DOHH2 (cell line): ENCODE results near the gene COPA.

Experiments used
- H3F3A ChIP-seq: fragments of 200-600 bp; sonication (generic), shearing (Covaris generic); 2 replicates; pipeline ENCODE4 v1.6.0; 2016; ENCODE audit warnings: antibody characterized with exemption, mild to moderate bottlenecking; ENCODE audit not compliant: control insufficient read depth, insufficient read depth
- H3K27ac ChIP-seq: fragments of 200-600 bp; sonication (generic); 2 replicates; pipeline ENCODE4 v1.5.1; 2014; ENCODE audit warnings: low read depth, mild to moderate bottlenecking, low read length, moderate library complexity
- H3K27me3 ChIP-seq: fragments of 200-600 bp; sonication (generic); 2 replicates; pipeline ENCODE4 v1.6.1; 2014; ENCODE audit warnings: mild to moderate bottlenecking, low read length, mixed read lengths; ENCODE audit not compliant: control insufficient read depth
- H3K36me3 ChIP-seq: fragments of 200-600 bp; sonication (generic); 2 replicates; pipeline ENCODE4 v1.6.1; 2014; ENCODE audit warnings: mild to moderate bottlenecking, low read length, moderate library complexity, mixed read lengths; ENCODE audit not compliant: control insufficient read depth
- H3K4me1 ChIP-seq: fragments of 200-600 bp; sonication (generic); 2 replicates; pipeline ENCODE4 v1.6.1; 2014; ENCODE audit warnings: mild to moderate bottlenecking, low read length, mixed read lengths; ENCODE audit not compliant: control insufficient read depth
- H3K4me2 ChIP-seq: fragments of 200-600 bp; sonication (generic); 2 replicates; pipeline ENCODE4 v1.6.0; 2014; ENCODE audit warnings: mild to moderate bottlenecking, low read length, moderate library complexity
- H3K4me3 ChIP-seq: fragments of 200-600 bp; sonication (generic); 2 replicates; pipeline ENCODE4 v1.5.1; 2014; ENCODE audit warnings: mild to moderate bottlenecking, low read length, mixed read lengths
- H3K79me2 ChIP-seq: fragments of 200-600 bp; sonication (generic); 2 replicates; pipeline ENCODE4 v1.6.1; 2014; ENCODE audit warnings: mild to moderate bottlenecking, low read length, mixed read lengths; ENCODE audit not compliant: control insufficient read depth
- H3K9me2 ChIP-seq: fragments of 200-600 bp; sonication (generic); replicated peaks from 2 replicates; pipeline ENCODE4 v1.6.1; 2014; ENCODE audit warnings: mild to moderate bottlenecking, low read length, mixed read lengths; ENCODE audit not compliant: control insufficient read depth
- H3K9me3 ChIP-seq: fragments of 200-600 bp; sonication (generic); 2 replicates; pipeline ENCODE4 v1.6.1; 2014; ENCODE audit warnings: antibody characterized with exemption, low read length, mixed read lengths; ENCODE audit not compliant: control insufficient read depth, insufficient read depth
- H4K20me1 ChIP-seq: fragments of 200-600 bp; sonication (generic); 2 replicates; pipeline ENCODE4 v1.6.0; 2014; ENCODE audit warnings: low read depth, mild to moderate bottlenecking, antibody characterized with exemption, low read length, moderate library complexity; ENCODE audit not compliant: control insufficient read depth, insufficient read depth
- EZH2phosphoT487 ChIP-seq: fragments of 200-600 bp; sonication (generic); IDR thresholded peaks from 2 replicates; pipeline ENCODE4 v1.6.1; 2017; ENCODE audit warnings: borderline replicate concordance, mild to moderate bottlenecking, antibody characterized with exemption, low read length, moderate library complexity, mixed read lengths
- TF ChIP-seq, protein P1 (sequence below): fragments of 200-600 bp; sonication (generic); IDR thresholded peaks from one replicate; pipeline ENCODE4 v1.5.1; 2014; ENCODE audit warnings: antibody characterized with exemption, mild to moderate bottlenecking, low read depth, low read length; ENCODE audit not compliant: poor library complexity, severe bottlenecking

Gene COPA

DNA sequence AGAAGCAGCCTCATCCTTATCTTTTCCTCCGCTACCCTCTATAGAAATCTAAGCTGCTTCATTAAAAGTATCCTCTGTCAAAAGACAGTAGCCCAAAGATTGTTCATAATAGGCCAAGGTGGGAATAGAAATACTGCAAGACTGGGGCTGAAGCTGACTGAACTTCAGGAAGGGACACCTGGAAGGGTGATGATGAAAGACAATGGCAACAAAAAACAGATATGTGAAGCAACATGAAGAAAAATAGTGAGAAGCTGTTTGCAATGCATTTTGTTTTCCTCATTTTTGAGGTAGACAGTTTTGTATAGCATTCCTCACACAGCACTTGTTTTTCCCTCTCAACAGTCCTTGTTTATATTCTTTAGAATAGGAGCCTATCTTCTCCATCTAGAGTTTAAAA is 97.6 kb downstream of the COPA start:
- TF ChIP-seq EZH2phosphoT487 = no peak
- TF ChIP-seq, protein P1, sequence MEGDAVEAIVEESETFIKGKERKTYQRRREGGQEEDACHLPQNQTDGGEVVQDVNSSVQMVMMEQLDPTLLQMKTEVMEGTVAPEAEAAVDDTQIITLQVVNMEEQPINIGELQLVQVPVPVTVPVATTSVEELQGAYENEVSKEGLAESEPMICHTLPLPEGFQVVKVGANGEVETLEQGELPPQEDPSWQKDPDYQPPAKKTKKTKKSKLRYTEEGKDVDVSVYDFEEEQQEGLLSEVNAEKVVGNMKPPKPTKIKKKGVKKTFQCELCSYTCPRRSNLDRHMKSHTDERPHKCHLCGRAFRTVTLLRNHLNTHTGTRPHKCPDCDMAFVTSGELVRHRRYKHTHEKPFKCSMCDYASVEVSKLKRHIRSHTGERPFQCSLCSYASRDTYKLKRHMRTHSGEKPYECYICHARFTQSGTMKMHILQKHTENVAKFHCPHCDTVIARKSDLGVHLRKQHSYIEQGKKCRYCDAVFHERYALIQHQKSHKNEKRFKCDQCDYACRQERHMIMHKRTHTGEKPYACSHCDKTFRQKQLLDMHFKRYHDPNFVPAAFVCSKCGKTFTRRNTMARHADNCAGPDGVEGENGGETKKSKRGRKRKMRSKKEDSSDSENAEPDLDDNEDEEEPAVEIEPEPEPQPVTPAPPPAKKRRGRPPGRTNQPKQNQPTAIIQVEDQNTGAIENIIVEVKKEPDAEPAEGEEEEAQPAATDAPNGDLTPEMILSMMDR = no peak
- Histone ChIP-seq H3K9me2 (no peaks in the 10 kb centered on the region), H3K4me3 (no peak overlapping the region), H4K20me1 (no peaks in the 10 kb centered on the region), H3F3A (no peaks in the 10 kb centered on the region), H3K27ac (no peak overlapping the region), H3K79me2 (peaks cover 60% of the 10 kb centered on the region), H3K27me3 (no peaks in the 10 kb centered on the region), H3K4me2 (no peak overlapping the region), H3K4me1 (no peaks in the 10 kb centered on the region), H3K36me3 (peaks cover 41% of the 10 kb centered on the region), H3K9me3 (no peaks in the 10 kb centered on the region)

- TF ChIP-seq, protein P1 = no peak
- TF ChIP-seq EZH2phosphoT487 = no peak
- Histone ChIP-seq H3K4me1 (no peaks in the 10 kb centered on the region), H3K9me2 (no peaks in the 10 kb centered on the region), H3K9me3 (no peaks in the 10 kb centered on the region), H3K27ac (no peak overlapping the region), H3K4me3 (no peak overlapping the region), H3F3A (no peaks in the 10 kb centered on the region), H4K20me1 (no peaks in the 10 kb centered on the region), H3K27me3 (no peaks in the 10 kb centered on the region), H3K79me2 (peaks cover 52% of the 10 kb centered on the region), H3K36me3 (peaks cover 52% of the 10 kb centered on the region), H3K4me2 (no peak overlapping the region)
Observed at GRCh38 chr1:160244209-160244608, 98.8 kb downstream of the COPA start.

- H3K4me3 ChIP-seq = no peak overlapping the region
- H3K79me2 ChIP-seq = peaks cover 48% of the 10 kb centered on the region
- H3K27ac ChIP-seq = no peak overlapping the region
- H3K9me2 ChIP-seq = no peaks in the 10 kb centered on the region
- H3K4me2 ChIP-seq = no peak overlapping the region
- H3K4me1 ChIP-seq = no peaks in the 10 kb centered on the region
- TF ChIP-seq, protein P1 = no peak
- TF ChIP-seq EZH2phosphoT487 = no peak
- H3K36me3 ChIP-seq = peaks cover 56% of the 10 kb centered on the region
- no peaks in the 10 kb centered on the region for H3K27me3 ChIP-seq
- no peaks in the 10 kb centered on the region for H3K9me3 ChIP-seq
- no peaks in the 10 kb centered on the region for H3F3A ChIP-seq
- H4K20me1 ChIP-seq = no peaks in the 10 kb centered on the region
Observed at GRCh38 chr1:160243767-160244166, 99.3 kb downstream of the COPA start.
